Sigmoid colon (tissue), 4 donors: Measurements from ENCODE around the gene SH3TC2.

ENCODE experiments used
- CTCF ChIP-seq, 4 experiments: fragments of 450-650 bp in 3 of 4; fragments of 200-600 bp in 1 of 4; IDR thresholded peaks; one replicate each; pipeline ENCODE4 v1.5.1; 2016 to 2019; ENCODE audit warnings: antibody characterized with exemption in 4 of 4, mild to moderate bottlenecking in 3 of 4, moderate library complexity in 2 of 4
- POLR2A ChIP-seq, 2 donors: fragments of 450-650 bp; IDR thresholded peaks; one replicate each; pipeline ENCODE4 v1.6.1; 2016; ENCODE audit warnings: antibody characterized with exemption in 2 of 2, mild to moderate bottlenecking in 2 of 2, moderate library complexity in 2 of 2
- POLR2AphosphoS5 ChIP-seq, 4 donors: sonication (generic); formaldehyde crosslinking; IDR thresholded peaks; one replicate each; pipeline ENCODE4 v1.6.1; 2017; ENCODE audit warnings: antibody characterized with exemption in 4 of 4

- TF ChIP-seq CTCF (IDR thresholded peaks at IDR 0.05) (no peak), POLR2A (IDR thresholded peaks at IDR 0.05) (no peak), POLR2AphosphoS5 (IDR thresholded peaks at IDR 0.05) (no peak)
Measured at GRCh38 chr5:149040421-149040820, 22.4 kb downstream of the SH3TC2 start.
